MCF 10A (cell line): ENCODE data around the gene ARHGAP31. TPM values are rescaled to one million over a fixed set of nuclear protein-coding genes. Genes with fewer than 3 reads are reported as not detected.

Experiments used
- BruUV-seq: library from RNA; stranded (reverse); fragments of 400-500 nt; replicated peaks from 2 replicates; lab custom pipeline; 2021; lab: Mats Ljungman, UMichigan
- CTCF ChIA-PET: fragments of 300-600 bp; sonication (Branson Sonifier 250); formaldehyde crosslinking; extraction: SDS; loops from one replicate; lab custom pipeline; 2021; ENCODE audit warnings: antibody characterized with exemption, inconsistent platforms; lab: Yijun Ruan, JAX
- POLR2A ChIA-PET: fragments of 300-600, 350-650 bp; sonication (Branson Sonifier 250); formaldehyde crosslinking; extraction: SDS; loops from one replicate; lab custom pipeline; 2020; ENCODE audit warnings: antibody characterized with exemption, inconsistent platforms; lab: Yijun Ruan, JAX
- DNase-seq: peaks from one replicate; pipeline ENCODE4 v3.0.0-alpha.2; 2018; ENCODE audit not compliant: unreplicated experiment
- H3K27ac Mint-ChIP-seq: one replicate; pipeline ENCODE4 v1.8.0; 2022; ENCODE audit warnings: mild to moderate bottlenecking, low read depth, mixed read lengths; ENCODE audit not compliant: unreplicated experiment
- H3K27me3 Mint-ChIP-seq: one replicate; pipeline ENCODE4 v1.8.0; 2022; ENCODE audit warnings: mixed read lengths; ENCODE audit not compliant: insufficient read depth, unreplicated experiment
- H3K36me3 Mint-ChIP-seq: one replicate; pipeline ENCODE4 v1.8.0; 2022; ENCODE audit warnings: mild to moderate bottlenecking, moderate library complexity, mixed read lengths; ENCODE audit not compliant: insufficient read depth, unreplicated experiment
- H3K4me1 Mint-ChIP-seq: one replicate; pipeline ENCODE4 v1.8.0; 2022; ENCODE audit warnings: mixed read lengths; ENCODE audit not compliant: insufficient read depth, unreplicated experiment
- H3K4me3 Mint-ChIP-seq: one replicate; pipeline ENCODE4 v1.8.0; 2022; ENCODE audit warnings: mild to moderate bottlenecking, moderate library complexity, mixed read lengths; ENCODE audit not compliant: unreplicated experiment
- H3K9me3 Mint-ChIP-seq: one replicate; pipeline ENCODE4 v1.8.0; 2022; ENCODE audit warnings: mixed read lengths; ENCODE audit not compliant: unreplicated experiment
- intact Hi-C: fragments of 100-400 bp; cut with micrococcal nuclease; formaldehyde crosslinking; loops from 2 replicates; pipeline ENCODE4 v1.14.1; 2022
- total RNA-seq: library from RNA; stranded (reverse); gene quantifications from 2 replicates; pipeline ENCODE4 v1.2.3, GENCODE V29; 2022
- TF ChIP-seq, protein P1 (sequence below): fragments of 200-600 bp; IDR thresholded peaks from one replicate; pipeline ENCODE4 v1.8.0; 2022; ENCODE audit warnings: antibody characterized with exemption, mild to moderate bottlenecking; ENCODE audit not compliant: unreplicated experiment

Gene ARHGAP31
- total RNA-seq, 1 experiment from 2014 or later: 4.4 TPM

DNA sequence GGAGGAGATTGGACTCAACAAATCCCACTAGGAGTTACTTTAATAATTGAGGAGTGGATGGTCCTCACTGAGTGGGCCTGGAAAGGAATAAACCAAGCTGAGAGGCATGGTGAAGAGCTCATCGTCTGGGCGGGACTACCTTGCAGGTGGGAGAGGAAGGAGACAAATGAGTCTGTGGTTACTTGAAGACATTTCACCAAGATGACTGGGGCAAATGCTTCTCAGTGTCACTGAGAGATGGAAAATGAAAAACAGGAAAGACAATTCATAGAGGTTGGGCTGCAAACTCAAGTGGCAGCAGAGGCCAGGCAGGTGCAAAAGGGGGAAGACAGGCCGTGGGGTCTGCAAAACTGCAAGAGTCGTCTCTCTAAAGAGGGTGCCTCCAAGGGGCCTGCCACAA lies 1.5 kb upstream of the ARHGAP31 start:
- H3K9me3 Mint-ChIP-seq: peaks cover 5% of the 10 kb centered on the region
- peaks cover 13% of the 10 kb centered on the region for H3K4me1 Mint-ChIP-seq
- H3K27ac Mint-ChIP-seq: no peak overlapping the region
- H3K27me3 Mint-ChIP-seq: peaks cover 7% of the 10 kb centered on the region
- intact Hi-C loops: loop anchor here (5.0 kb wide), 1 partner anchor 135 kb away; no protein-coding TSS in a partner anchor
- H3K4me3 Mint-ChIP-seq: peak overlapping the region; percentile 22
- no peak for DNase-seq
- BruUV-seq: no TSS peak
- CTCF ChIA-PET: interaction anchor here (0.5 to 2.9 kb wide), 5 partner anchors 17 to 397 kb away, joined by 3 to 13 read pairs (median 3); partner anchors contain the start of gene TEX55
- H3K36me3 Mint-ChIP-seq: peaks cover 6% of the 10 kb centered on the region
- TF ChIP-seq, protein P1, sequence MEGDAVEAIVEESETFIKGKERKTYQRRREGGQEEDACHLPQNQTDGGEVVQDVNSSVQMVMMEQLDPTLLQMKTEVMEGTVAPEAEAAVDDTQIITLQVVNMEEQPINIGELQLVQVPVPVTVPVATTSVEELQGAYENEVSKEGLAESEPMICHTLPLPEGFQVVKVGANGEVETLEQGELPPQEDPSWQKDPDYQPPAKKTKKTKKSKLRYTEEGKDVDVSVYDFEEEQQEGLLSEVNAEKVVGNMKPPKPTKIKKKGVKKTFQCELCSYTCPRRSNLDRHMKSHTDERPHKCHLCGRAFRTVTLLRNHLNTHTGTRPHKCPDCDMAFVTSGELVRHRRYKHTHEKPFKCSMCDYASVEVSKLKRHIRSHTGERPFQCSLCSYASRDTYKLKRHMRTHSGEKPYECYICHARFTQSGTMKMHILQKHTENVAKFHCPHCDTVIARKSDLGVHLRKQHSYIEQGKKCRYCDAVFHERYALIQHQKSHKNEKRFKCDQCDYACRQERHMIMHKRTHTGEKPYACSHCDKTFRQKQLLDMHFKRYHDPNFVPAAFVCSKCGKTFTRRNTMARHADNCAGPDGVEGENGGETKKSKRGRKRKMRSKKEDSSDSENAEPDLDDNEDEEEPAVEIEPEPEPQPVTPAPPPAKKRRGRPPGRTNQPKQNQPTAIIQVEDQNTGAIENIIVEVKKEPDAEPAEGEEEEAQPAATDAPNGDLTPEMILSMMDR: no peak
- POLR2A ChIA-PET: interaction anchor here (0.6 to 5.8 kb wide), 5 partner anchors 9 to 206 kb away, joined by 3 to 32 read pairs (median 3); partner anchors contain the start of genes TIMMDC1 and TMEM39A

GRCh38 chr3:119293105-119293870 lies 895 bp upstream of the ARHGAP31 start:
- POLR2A ChIA-PET: interaction anchor here (0.6 to 5.8 kb wide), 9 partner anchors 9 to 205 kb away, joined by 3 to 32 read pairs (median 4); partner anchors contain the start of genes B4GALT4, TIMMDC1 and TMEM39A
- intact Hi-C loops: loop anchor here (5.0 kb wide), 1 partner anchor 134 kb away; no protein-coding TSS in a partner anchor
- DNase-seq: no peak
- H3K4me3 Mint-ChIP-seq: peak overlapping the region; percentile 81
- CTCF ChIA-PET: interaction anchor here (0.5 to 2.9 kb wide), 9 partner anchors 18 to 257 kb away, joined by 3 to 13 read pairs (median 3); partner anchors contain the start of gene TEX55
- H3K27me3 Mint-ChIP-seq: peaks cover under 1% of the 10 kb centered on the region
- BruUV-seq: no TSS peak
- peaks cover 13% of the 10 kb centered on the region for H3K4me1 Mint-ChIP-seq
- peaks cover 6% of the 10 kb centered on the region for H3K36me3 Mint-ChIP-seq
- no peaks in the 10 kb centered on the region for H3K9me3 Mint-ChIP-seq
- H3K27ac Mint-ChIP-seq: peak overlapping the region; percentile 54
- TF ChIP-seq, protein P1: no peak

DNA sequence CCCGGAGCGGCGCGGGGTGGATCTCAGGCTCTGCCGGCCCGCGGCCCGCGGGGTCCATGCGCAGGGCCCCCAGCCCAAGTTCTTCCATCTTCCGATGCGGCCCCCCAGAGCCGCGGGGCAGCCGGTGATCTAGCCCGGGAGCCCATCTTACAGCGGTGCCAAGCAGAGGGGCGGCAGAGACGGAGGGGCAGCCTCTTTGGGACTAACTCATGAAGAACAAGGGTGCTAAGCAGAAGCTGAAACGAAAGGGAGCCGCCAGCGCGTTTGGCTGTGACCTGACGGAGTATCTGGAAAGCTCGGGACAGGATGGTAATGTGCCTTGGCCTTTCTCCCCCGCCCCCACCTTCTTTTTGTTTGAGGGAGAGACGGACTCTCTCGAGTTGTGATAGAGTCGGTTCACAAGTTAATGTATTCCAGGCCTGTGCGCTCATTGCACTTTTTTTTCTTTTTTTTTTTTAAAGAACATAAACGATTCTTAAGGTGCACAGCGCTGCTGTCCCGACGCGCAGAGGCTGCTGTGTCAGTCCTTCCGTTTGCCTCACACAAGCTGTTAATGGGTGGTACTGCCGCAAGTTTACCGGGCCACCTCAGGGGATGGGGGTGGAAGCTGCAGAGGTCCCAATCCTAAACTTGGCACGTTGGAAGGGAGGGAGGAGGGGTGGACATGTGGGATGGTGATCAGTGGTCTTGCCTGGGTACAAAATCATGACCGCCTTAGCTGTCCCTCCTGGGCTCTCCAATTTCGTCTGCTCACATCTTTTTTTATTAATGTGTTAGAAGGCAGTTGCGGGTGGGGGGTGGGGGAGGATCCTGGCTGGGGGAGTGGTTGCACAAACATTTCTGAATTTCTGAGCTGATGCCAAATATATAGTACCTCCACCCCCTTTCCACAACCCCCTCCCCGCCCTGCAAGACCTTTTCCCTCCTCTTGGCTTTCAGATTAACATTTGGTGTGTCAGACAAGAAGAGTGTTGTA lies 801 bp downstream of the ARHGAP31 start:
- BruUV-seq: no TSS peak
- Mint-ChIP-seq H3K27ac (peak overlapping the region; percentile 63), H3K36me3 (peaks cover 6% of the 10 kb centered on the region), H3K4me1 (peaks cover 13% of the 10 kb centered on the region), H3K9me3 (no peaks in the 10 kb centered on the region), H3K27me3 (no peaks in the 10 kb centered on the region), H3K4me3 (peak overlapping the region; percentile 81)
- TF ChIP-seq, protein P1: no peak
- DNase-seq: peak; percentile 49
- CTCF ChIA-PET: interaction anchor here (0.5 to 2.9 kb wide), 12 partner anchors 15 to 873 kb away, joined by 3 to 13 read pairs (median 4); partner anchors contain the start of gene B4GALT4
- POLR2A ChIA-PET: interaction anchor here (0.6 to 5.8 kb wide), 12 partner anchors 10 to 429 kb away, joined by 3 to 32 read pairs (median 4); partner anchors contain the start of genes B4GALT4, TIMMDC1 and TMEM39A
- intact Hi-C loops: loop anchor here (5.0 kb wide), 1 partner anchor 132 kb away; no protein-coding TSS in a partner anchor
